GM19025 (cell line): ENCODE data around the gene WDR49.
"Not testable (repeated sequence)": the region's sequence is repeated elsewhere in the genome, so short reads cannot be mapped to it uniquely, and the experiment has no call there.

ENCODE experiments used
- ATAC-seq: cut with Tn5 transposase; IDR thresholded peaks from one replicate; pipeline ENCODE4 v1.9.1; 2021; ENCODE audit warnings: mild to moderate bottlenecking, low read depth, moderate library complexity; ENCODE audit not compliant: unreplicated experiment

Gene WDR49

GRCh38 chr3:167626490-167626889, 27.3 kb downstream of the WDR49 start:
- ATAC-seq = no peak

GRCh38 chr3:167615030-167615429, 38.7 kb downstream of the WDR49 start:
- ATAC-seq = no peak

GRCh38 chr3:167614196-167614595, 39.5 kb downstream of the WDR49 start:
- ATAC-seq = not testable (repeated sequence)

- no peak for ATAC-seq
Observed at GRCh38 chr3:167611718-167612117, 42.0 kb downstream of the WDR49 start.

- no peak for ATAC-seq
Observed at GRCh38 chr3:167609156-167609555, 44.6 kb downstream of the WDR49 start.

GRCh38 chr3:167606836-167607235, 46.9 kb downstream of the WDR49 start:
- no peak for ATAC-seq

- no peak for ATAC-seq
Observed at GRCh38 chr3:167605871-167606270, 47.9 kb downstream of the WDR49 start.

- ATAC-seq = no peak
Observed at GRCh38 chr3:167602041-167602440, 51.7 kb downstream of the WDR49 start.

GRCh38 chr3:167587651-167588050, 66.1 kb downstream of the WDR49 start:
- no peak for ATAC-seq

GRCh38 chr3:167575000-167575600, 78.6 kb downstream of the WDR49 start:
- ATAC-seq = no peak

- ATAC-seq = no peak
Observed at GRCh38 chr3:167572991-167573390, 80.8 kb downstream of the WDR49 start.

- ATAC-seq = no peak
Observed at GRCh38 chr3:167568634-167569033, 85.1 kb downstream of the WDR49 start.

- no peak for ATAC-seq
Observed at GRCh38 chr3:167565489-167565888, 88.3 kb downstream of the WDR49 start.

- no peak for ATAC-seq
Observed at GRCh38 chr3:167564612-167565011, 89.1 kb downstream of the WDR49 start.

GRCh38 chr3:167559924-167560323, 93.8 kb downstream of the WDR49 start:
- no peak for ATAC-seq

- ATAC-seq = no peak
Observed at GRCh38 chr3:167554898-167555297, 98.8 kb downstream of the WDR49 start.

- no peak for ATAC-seq
Observed at GRCh38 chr3:167538081-167538480, 115.7 kb downstream of the WDR49 start.

- ATAC-seq = no peak
Observed at GRCh38 chr3:167521006-167521355, 132.8 kb downstream of the WDR49 start.

GRCh38 chr3:167520266-167521005, 133.3 kb downstream of the WDR49 start:
- ATAC-seq = no peak

GRCh38 chr3:167507954-167508353, 145.8 kb downstream of the WDR49 start:
- ATAC-seq = no peak

- no peak for ATAC-seq
Observed at GRCh38 chr3:167502401-167502800, 151.3 kb downstream of the WDR49 start.

GRCh38 chr3:167501941-167502340, 151.8 kb downstream of the WDR49 start:
- no peak for ATAC-seq
